Measurements from ENCODE around the gene ACSF2. TPM values are rescaled to one million over a fixed set of nuclear protein-coding genes. Genes with fewer than 3 reads are reported as not detected.

Gene ACSF2
- polyA plus RNA-seq, 1 of the 3 experiments (the other 2 are of a cell fraction): 46.6 TPM

DNA sequence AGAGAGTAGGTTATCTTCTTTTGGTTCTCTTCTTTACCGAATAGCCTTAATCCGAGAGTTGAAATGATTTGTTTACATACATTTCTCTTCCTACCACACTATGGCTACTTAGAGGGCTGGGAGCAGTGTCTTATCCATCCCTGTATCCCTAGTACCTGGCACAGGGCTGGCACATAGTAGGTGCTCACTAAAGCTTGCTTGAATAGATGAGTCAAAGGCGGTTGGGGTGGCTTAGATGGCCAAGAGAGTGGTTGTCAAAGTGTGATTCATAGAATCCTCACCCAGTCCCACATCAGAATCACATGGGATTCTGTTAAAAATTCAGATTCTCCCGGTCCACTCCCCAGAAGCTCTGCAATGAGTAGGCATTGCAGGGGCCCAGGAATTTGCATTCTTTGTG, 31.6 kb downstream of the ACSF2 start (continued):
- TF ChIP-seq RFX5 (IDR thresholded peaks at IDR 0.05; ENCODE audit: low read length): no peak

DNA sequence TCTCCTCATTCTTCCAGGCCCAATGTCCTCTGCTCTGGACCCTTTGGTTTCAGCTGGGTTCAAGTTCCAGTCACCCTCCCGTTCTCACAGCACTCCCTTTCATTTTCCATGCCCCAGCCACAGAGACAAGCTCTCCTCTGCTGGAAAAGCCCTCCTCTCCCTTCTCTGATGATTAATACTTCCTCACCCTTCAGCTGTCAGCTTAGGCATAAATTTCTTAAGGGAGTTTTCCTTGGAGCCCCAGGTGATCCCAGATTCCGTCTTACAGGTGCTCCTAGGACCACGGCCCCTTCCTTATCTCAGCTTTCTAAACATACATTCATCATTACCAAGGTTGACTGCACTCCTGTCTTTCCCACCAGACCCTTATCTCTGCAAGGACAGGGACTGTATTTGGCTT, 32.3 kb downstream of the ACSF2 start:
- H3K9me2 ChIP-seq: no peaks in the 10 kb centered on the region
- DNase-seq: no peak
- no peaks in the 10 kb centered on the region for H3K9me3 ChIP-seq
- H3K9ac ChIP-seq: no peak overlapping the region
- H3K4me2 ChIP-seq: no peak overlapping the region
- CTCF ChIA-PET: interaction anchor here (1.3 to 3.5 kb wide), 5 partner anchors 14 to 61 kb away, joined by 3 to 15 read pairs (median 11); partner anchors contain the start of genes LRRC59 and RSAD1
- no peaks in the 10 kb centered on the region for H3F3A ChIP-seq (replicated peaks; ENCODE audit: insufficient read depth)
- no peak overlapping the region for H3K27ac ChIP-seq (ENCODE audit: low read depth in 2 of 2, low read length in 1 of 2)
- no peaks in the 10 kb centered on the region for H3K4me1 ChIP-seq (ENCODE audit: control insufficient read depth in 1 of 2, insufficient read depth in 2 of 2, low read depth in 1 of 2, low read length in 1 of 2)
- no peak overlapping the region for H3K4me3 ChIP-seq (ENCODE audit: low read depth in 2 of 2, low read length in 1 of 2)
- no peaks in the 10 kb centered on the region for H3K27me3 ChIP-seq (ENCODE audit: insufficient read depth)
- TF ChIP-seq FOXM1 (IDR thresholded peaks at IDR 0.05; ENCODE audit: low read depth) (no peak), FOSL2 (IDR thresholded peaks at IDR 0.05; ENCODE audit: borderline replicate concordance, low read depth) (no peak), RFX5 (IDR thresholded peaks at IDR 0.05; ENCODE audit: low read length) (no peak), YY1 (IDR thresholded peaks at IDR 0.05; ENCODE audit: low read depth) (no peak), EZH2phosphoT487 (IDR thresholded peaks at IDR 0.05; ENCODE audit: borderline replicate concordance, low read depth) (no peak), NFIC (IDR thresholded peaks at IDR 0.05; ENCODE audit: borderline replicate concordance) (no peak), RAD21 (IDR thresholded peaks at IDR 0.05; ENCODE audit: low read length) (no peak), TAF1 (IDR thresholded peaks at IDR 0.05; ENCODE audit: borderline replicate concordance, low read depth, low read length) (no peak), CHD2 (IDR thresholded peaks at IDR 0.05; ENCODE audit: low read length, partially characterized antibody) (no peak), GABPA (IDR thresholded peaks at IDR 0.05; ENCODE audit: low read depth) (no peak), FOXJ3 (CRISPR knock-in tag; IDR thresholded peaks at IDR 0.05) (no peak)
- WGBS (ENCODE audit: low lambda C conversion rate): 88% methylated on average over 3 of the region's 3 CpGs
- no peaks in the 10 kb centered on the region for H4K20me1 ChIP-seq (ENCODE audit: insufficient read depth)
- H3K36me3 ChIP-seq (replicated peaks in 1 of 2; ENCODE audit: control insufficient read depth in 1 of 2, insufficient read depth in 2 of 2, low read length in 1 of 2): peaks cover 0 to 2% of the 10 kb centered on the region in 2 experiments
- POLR2A ChIA-PET: no interaction called here
- no peaks in the 10 kb centered on the region for H3K79me2 ChIP-seq (ENCODE audit: insufficient read depth)
- no peak overlapping the region for H2AFZ ChIP-seq (ENCODE audit: low read depth)

DNA sequence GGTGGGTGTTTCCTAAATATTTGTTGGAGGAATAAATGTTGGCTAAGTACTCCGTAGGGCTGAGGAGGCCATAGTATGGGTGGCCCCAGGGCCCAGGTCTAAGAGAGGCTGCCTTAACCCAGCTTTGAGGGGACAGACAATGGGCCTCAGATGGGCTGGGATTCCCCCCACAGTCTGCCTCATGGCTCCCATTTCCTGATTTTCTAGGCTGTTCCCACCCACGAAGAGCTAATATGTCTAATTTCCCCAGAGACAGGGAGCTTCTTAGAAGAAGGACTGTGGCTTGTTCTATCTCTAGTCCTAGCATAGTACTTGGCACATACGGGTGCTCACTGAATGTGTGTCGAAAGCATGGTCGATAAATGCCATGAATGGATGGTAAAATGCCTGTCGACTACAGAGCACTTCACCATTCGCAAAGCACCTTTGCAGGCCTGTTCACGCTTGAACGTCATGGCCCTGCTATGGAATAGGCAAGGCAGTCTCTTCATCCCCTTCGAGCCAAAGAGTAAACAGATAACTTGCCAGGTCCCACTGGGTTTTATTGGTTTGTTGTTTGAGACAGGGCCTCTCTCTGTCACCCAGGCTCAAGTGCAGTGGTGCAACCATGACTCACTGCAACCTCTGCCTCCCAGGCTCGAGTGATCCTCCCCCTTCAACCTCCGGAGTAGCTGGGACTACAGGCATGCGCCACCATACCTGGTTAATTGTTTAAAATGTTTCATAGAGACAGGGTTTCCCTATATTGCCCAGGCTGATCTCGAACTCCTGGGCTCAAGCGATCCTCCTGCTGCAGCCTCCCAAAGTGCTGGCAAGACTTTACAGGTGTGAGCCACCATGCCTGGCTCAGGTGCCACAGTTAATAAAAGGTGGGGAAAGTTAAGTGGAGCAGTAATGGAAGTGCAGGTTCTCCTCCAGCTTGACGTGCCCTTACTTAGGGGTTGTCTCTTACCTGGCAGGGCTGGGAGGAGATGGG, 33.0 kb downstream of the ACSF2 start:
- Histone ChIP-seq H3K4me2 (no peak overlapping the region), H3F3A (replicated peaks; ENCODE audit: insufficient read depth) (no peaks in the 10 kb centered on the region), H3K27me3 (ENCODE audit: insufficient read depth) (no peaks in the 10 kb centered on the region), H3K9ac (no peak overlapping the region), H3K36me3 (replicated peaks in 1 of 2; ENCODE audit: control insufficient read depth in 1 of 2, insufficient read depth in 2 of 2, low read length in 1 of 2) (peaks cover 0 to 2% of the 10 kb centered on the region in 2 experiments), H3K4me1 (ENCODE audit: control insufficient read depth in 1 of 2, insufficient read depth in 2 of 2, low read depth in 1 of 2, low read length in 1 of 2) (no peaks in the 10 kb centered on the region), H3K27ac (ENCODE audit: low read depth in 2 of 2, low read length in 1 of 2) (no peak overlapping the region), H3K79me2 (ENCODE audit: insufficient read depth) (no peaks in the 10 kb centered on the region), H2AFZ (ENCODE audit: low read depth) (no peak overlapping the region), H3K4me3 (ENCODE audit: low read depth in 2 of 2, low read length in 1 of 2) (no peak overlapping the region), H4K20me1 (ENCODE audit: insufficient read depth) (no peaks in the 10 kb centered on the region), H3K9me2 (no peaks in the 10 kb centered on the region), H3K9me3 (no peaks in the 10 kb centered on the region)
- ChIA-PET CTCF (interaction anchor here (1.3 to 3.5 kb wide), 6 partner anchors 9 to 61 kb away, joined by 3 to 15 read pairs (median 10); partner anchors contain the start of genes LRRC59 and RSAD1), POLR2A (no interaction called here)
- DNase-seq: no peak
- WGBS (ENCODE audit: low lambda C conversion rate): 78% methylated on average over 15 of the region's 16 CpGs
- TF ChIP-seq MAX (IDR thresholded peaks at IDR 0.05; ENCODE audit: low read depth) (no peak), REST (IDR thresholded peaks at IDR 0.05; ENCODE audit: low read depth, low read length) (no peak), CHD2 (IDR thresholded peaks at IDR 0.05; ENCODE audit: low read length, partially characterized antibody) (no peak), SMC3 (IDR thresholded peaks at IDR 0.05; ENCODE audit: low read depth, low read length) (no peak), MXI1 (IDR thresholded peaks at IDR 0.05; ENCODE audit: low read depth, low read length) (no peak), EZH2phosphoT487 (IDR thresholded peaks at IDR 0.05; ENCODE audit: borderline replicate concordance, low read depth) (no peak), NRF1 (IDR thresholded peaks at IDR 0.05; ENCODE audit: low read depth, low read length) (no peak)

Data from SK-N-SH (cell line).